HUDEP-2 (cell line): ENCODE data around the gene ITPRIPL1.

Experiments
- DNase-seq, 76 experiments: peaks; one replicate each; lab custom pipeline; 2025; ENCODE audit not compliant: unreplicated experiment in 76 of 76; lab: John Stamatoyannopoulos, UW

ITPRIPL1 gene

DNA sequence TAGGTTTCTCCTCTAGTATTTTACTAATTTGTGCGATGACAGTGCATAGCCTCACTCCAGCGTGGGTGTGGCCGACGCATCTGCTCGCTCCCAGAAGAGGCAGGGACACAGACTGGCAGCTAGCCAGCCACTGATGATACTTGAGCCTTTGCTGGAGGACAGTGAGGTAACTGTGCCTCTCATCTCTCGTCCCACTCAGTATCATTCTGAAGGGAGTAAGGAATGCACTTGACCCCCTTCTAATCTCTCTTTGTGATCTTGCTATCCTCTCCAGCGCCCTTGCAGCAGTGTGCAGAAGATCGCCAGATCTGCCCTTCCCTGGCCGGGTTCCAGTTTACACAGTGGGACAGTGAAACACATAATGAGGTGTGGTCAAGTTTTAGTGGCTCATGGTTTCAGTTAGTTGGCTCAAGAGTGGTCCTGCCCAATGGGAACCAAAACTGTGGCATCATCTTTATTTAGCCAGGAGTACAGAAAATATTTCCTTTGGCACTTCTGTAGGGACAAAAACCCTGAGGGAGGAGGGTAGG is 28.0 kb downstream of the ITPRIPL1 start:
- DNase-seq, result peak in 75 of 76 experiments; percentile 10 to 91 (median 81)

DNA sequence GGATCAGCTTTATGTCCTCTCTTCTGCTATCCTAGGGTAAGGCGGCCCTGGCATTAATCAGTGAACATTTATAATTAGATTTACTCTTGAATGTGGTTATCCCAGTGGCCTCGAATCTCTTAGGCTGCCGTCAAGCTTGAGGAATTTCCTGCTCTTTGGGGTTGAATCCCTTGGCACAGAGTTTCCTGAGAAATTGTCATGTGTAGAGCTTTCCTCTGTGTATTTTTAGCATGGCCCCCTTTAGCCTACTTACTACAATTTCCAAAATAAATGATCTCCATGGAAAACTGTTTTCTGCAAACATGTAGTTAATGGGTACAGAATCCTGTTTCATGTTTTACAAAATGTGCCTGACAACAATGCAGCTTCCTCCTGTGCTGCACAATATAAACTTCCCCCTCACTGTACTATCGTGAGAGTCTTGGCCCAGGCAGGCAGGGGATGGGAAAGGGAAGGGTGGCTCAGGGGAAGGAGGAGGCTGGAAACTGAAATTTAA is 28.5 kb downstream of the ITPRIPL1 start:
- peak in 9 of 76 experiments; percentile 8 to 78 (median 32) for DNase-seq

DNA sequence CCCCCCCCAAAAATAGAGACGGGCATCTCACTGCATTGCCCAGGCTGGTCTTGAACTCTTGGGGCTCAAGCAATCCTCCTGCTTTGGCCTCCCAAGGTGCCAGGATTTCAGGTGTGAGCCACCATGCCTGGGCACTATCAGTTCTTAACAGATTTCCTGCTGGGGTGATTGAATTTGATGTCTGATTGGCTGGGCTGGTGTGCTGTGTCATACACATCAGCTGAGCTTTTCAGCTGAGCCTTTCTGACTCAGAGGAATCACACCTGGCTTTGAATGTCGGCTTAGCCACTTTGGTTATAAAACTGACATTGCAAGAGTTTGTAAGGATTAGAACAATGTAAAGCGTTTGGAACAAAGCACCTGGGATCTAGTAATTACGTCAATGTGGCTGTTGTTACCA is 29.4 kb downstream of the ITPRIPL1 start:
- DNase-seq, result no peak

DNA sequence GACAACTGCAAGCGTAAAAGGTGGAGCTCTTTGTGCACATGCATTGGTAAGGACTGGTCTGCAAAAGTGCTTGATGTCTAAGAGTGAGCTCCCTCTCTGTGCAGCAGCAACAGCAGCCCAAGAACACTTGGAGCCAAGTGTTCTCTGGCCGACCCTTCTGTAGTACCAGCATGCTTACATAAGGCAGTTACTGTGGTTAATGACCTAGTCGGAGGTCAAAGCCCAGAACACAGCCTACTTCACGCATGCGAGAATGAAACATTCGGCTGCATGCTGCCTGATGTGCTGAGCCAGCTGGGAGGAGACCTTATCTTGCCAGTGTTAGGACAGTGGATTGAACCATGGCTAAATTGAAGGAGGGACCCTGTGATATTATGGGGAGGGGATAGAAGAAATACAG is 31.8 kb downstream of the ITPRIPL1 start:
- no peak for DNase-seq

DNA sequence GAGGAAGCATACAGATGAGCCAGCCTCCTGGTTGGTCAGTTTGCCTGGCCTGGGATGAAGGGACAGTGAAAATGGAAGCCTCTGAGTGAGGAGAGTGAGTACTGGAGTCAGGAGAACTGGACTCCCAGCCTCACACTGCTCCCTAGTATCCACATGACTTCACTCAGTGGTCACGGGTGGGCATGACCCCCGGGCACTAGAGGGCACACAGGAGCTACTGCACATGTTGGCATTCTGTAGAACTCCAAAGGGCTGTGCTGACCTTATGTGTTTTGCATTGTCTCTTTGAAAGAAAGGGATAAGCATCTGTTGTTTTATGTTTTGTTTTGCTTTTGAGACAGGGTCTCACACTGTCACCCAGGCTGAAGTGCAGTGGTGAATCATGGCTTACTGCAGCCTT is 34.2 kb downstream of the ITPRIPL1 start:
- DNase-seq, result peak in 7 of 76 experiments; percentile 0 to 28 (median 5)

DNA sequence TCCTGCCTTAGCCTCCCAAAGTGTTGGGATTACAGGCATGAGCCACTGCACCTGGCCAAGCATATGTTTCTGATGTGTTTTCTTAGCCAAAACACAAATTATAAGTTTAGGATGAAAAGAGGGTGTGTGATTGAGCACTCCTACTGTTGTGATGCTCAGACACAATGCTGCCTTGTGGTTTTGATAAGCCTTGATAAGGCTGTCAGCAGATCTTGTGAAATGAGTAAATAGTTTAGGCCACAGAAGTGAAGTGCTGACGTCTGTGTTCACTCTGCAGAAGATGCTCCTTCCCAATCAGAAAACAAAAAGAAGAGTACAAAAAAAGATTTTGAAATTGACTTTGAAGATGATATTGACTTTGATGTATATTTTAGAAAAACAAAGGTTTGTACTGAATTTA is 34.7 kb downstream of the ITPRIPL1 start:
- peak in 4 of 76 experiments; percentile 0 to 13 (median 2) for DNase-seq

DNA sequence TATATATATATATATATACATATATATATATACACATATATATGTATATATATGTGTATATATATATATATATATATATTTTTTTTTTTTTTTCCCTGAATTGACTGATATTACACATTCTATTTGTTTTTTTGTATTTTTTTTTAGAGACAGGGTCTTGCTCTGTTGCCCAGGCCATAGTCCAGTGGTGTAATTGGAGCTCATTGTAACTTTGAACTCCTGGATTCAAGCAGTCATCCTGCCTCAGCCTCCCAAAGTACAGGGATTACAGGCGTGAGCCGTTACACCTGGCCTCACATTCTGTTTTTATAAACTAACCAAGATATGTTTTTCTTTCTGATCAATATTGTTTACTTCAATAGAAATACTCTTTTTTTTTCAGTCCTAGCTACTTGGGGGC is 36.6 kb downstream of the ITPRIPL1 start:
- DNase-seq, result no peak

DNA sequence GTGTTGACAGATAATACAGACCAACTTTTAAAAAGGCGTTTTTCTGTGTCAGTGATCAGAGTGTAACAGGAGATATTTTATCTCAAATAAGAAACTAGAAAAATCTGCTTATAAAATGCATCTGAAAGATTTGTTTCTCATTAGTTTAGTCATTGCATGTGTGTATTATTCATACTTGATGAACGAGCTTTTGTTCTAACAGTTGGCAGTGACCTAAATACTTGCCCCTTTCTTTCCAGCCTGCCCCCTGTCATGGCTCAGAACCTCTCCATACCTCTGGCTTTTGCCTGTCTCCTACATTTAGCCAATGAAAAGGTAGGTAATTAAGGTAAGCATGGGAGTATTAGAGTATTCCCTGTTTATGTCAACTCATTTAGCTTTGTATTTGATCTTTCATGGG is 44.1 kb downstream of the ITPRIPL1 start:
- DNase-seq, result no peak

DNA sequence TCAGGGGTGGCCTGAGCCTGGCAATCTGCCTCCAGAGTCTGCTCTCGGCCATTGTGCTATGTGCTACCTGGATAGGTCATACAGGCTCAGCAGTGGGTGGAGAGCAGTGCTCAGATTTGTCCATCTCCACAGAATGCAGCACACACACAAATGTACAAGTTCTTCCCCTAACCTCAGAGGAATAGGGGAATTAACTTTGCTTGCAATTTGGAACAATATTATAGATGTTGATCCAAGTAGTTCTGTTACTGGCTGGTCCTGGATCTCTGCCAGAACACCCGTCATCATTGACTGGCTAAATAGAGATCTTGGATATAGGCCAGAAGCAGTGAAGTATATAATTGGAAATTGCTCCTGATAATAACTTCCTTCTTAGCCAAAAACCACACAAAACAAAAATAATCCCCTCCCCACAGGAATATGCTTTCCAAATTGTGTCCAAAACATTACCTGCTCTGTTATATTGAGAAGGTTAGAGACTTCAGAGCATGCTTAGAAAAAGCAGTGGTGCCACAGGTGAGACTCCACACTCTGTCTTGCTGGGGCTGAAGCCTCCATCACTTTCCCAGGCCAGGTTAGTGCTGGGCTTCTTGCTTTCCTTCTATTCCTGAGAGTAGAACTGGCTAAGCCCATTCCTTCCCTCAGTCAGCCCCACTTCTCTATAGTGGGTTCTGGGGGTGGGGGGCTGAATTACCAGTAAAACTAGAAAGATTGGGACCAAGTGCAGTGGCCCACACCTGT is 49.3 kb downstream of the ITPRIPL1 start:
- DNase-seq, result peak in 14 of 76 experiments; percentile 3 to 26 (median 12)
